ENCODE results near the gene TMPRSS4.

DNA sequence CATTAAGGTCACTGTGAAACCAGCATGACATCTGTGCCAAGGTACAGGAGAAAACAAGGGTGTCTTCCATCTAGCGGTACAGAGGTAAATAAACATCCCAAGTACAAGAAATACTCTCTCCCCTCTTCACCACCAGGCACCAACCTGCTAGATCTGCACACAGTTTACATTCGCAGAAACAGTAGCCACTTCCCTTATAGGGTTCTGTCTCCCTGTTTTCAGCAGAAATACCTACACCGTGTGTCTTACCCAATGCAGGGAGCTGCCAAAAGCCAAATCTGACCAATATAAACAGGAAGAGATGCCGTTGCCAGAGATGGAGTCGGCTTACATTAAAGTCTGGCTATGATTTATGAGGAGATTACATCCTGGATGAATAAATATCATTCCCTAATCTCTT lies 74.6 kb downstream of the TMPRSS4 start:
- no peak for TF ChIP-seq POLR2AphosphoS5 (IDR thresholded peaks at IDR 0.05)
- TF ChIP-seq, protein P1, sequence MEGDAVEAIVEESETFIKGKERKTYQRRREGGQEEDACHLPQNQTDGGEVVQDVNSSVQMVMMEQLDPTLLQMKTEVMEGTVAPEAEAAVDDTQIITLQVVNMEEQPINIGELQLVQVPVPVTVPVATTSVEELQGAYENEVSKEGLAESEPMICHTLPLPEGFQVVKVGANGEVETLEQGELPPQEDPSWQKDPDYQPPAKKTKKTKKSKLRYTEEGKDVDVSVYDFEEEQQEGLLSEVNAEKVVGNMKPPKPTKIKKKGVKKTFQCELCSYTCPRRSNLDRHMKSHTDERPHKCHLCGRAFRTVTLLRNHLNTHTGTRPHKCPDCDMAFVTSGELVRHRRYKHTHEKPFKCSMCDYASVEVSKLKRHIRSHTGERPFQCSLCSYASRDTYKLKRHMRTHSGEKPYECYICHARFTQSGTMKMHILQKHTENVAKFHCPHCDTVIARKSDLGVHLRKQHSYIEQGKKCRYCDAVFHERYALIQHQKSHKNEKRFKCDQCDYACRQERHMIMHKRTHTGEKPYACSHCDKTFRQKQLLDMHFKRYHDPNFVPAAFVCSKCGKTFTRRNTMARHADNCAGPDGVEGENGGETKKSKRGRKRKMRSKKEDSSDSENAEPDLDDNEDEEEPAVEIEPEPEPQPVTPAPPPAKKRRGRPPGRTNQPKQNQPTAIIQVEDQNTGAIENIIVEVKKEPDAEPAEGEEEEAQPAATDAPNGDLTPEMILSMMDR (IDR thresholded peaks at IDR 0.05): no peak

All from breast epithelium (tissue), 3 donors.